MG63 (cell line): ENCODE measurements around the gene PLA2G12A. TPM values are rescaled to one million over a fixed set of nuclear protein-coding genes. Genes with fewer than 3 reads are reported as not detected.
"Not testable (repeated sequence)": the region's sequence is repeated elsewhere in the genome, so short reads cannot be mapped to it uniquely, and the experiment has no call there.

Source experiments
- DNase-seq: peaks from one replicate; pipeline ENCODE4 v3.0.0-alpha.2; 2020
- H3K27me3 ChIP-seq: fragments of 250-450 bp; sonication (Bioruptor Pico); 2 replicates; pipeline ENCODE4 v1.5.1; 2020; ENCODE audit warnings: mild to moderate bottlenecking, moderate library complexity
- H3K36me3 ChIP-seq: fragments of 250-450 bp; sonication (Bioruptor Pico); 2 replicates; pipeline ENCODE4 v1.5.1; 2020; ENCODE audit warnings: mild to moderate bottlenecking, moderate library complexity
- H3K4me3 ChIP-seq: fragments of 250-450 bp; sonication (Bioruptor Pico); 2 replicates; pipeline ENCODE4 v1.5.1; 2020; ENCODE audit warnings: mild to moderate bottlenecking, moderate library complexity
- H3K9me3 ChIP-seq: fragments of 250-450 bp; sonication (Bioruptor Pico); 2 replicates; pipeline ENCODE4 v1.5.1; 2020; ENCODE audit warnings: mild to moderate bottlenecking, moderate library complexity
- total RNA-seq: library from RNA; depleted of rRNA; stranded (reverse); fragments of >200 nt; shearing (Covaris generic); gene quantifications from 2 replicates; pipeline ENCODE4 v1.2.3, GENCODE V29; 2014; ENCODE audit warnings: low replicate concordance

PLA2G12A gene
- total RNA-seq, 1 experiment from 2014 or later, result 11.0 TPM

DNA sequence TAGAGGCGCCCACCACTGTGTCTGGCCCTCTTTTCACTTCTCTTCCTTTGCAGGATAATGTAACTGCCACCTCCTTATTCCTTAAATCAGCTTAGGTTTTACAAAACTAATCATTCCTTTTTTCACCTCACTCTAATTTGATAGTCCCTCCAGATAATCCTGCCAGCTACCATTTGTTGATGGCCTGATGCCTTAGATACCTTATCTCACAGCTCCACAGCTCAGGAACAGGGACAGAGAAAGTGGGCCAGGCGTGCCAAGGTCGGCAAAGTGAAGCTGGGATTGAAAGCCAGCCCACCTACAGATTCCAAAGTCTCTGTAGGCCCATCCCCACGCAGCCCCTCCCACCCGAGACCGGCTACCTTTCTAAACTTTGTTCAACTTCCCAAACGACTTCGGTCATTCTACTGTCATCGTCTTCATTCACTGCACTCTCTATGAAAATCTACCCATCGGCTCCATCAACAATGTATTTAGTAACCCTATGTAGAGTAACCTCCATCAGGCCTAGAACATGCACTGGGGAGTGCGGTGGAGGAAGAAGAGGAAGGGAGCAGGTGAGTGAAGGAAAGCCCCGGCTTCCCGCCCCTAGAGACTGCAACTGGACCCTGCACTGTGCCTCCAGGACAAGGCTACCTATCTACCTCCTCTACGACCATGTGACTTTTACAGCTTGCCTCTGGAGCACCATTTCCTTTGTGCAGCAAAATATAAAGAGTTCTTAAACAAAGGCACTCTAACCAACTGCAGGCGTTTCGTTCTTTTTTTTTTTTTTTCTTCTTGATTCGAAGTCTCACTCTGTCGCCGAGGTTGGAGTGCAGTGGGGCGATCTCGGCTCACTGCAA lies 28.1 kb downstream of the PLA2G12A start:
- no peak for DNase-seq
- H3K27me3 ChIP-seq, result no peaks in the 10 kb centered on the region
- no peaks in the 10 kb centered on the region for H3K36me3 ChIP-seq
- peak overlapping the region; percentile 67 for H3K4me3 ChIP-seq
- no peaks in the 10 kb centered on the region for H3K9me3 ChIP-seq

DNA sequence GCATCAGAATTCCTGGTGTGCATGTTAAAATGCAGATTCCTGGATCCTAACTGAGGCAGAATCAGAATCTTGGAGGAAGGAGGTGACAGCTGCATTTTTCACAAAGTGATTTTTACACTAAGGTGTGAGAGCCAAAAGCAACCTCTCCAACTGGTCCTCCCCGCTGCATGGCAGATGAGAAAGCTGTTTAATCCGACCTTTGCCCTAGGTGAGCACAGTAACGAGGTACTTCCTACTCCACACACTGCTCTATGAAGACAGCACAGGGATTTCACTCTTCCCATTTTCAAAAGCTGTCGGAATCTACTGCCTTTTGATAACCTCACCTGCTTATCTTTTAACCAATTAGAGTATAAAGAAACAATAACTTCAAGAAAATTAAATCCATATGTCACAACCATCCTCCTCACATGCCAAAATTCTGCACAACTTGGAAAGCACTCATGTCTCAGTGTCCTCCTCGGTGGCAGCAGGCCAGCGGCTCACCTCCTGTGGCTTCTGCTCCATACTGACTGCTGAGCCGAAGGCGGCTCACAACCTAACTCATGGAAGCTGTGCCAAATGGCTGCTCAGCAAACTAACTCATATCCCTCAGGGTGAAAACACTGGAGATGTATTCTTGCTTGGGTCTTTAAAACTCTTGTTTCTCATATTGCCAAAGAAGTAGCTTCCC lies 30.2 kb downstream of the PLA2G12A start:
- Histone ChIP-seq H3K27me3 (no peaks in the 10 kb centered on the region), H3K36me3 (no peaks in the 10 kb centered on the region), H3K9me3 (no peaks in the 10 kb centered on the region), H3K4me3 (no peak overlapping the region)
- peak; percentile 9 for DNase-seq

DNA sequence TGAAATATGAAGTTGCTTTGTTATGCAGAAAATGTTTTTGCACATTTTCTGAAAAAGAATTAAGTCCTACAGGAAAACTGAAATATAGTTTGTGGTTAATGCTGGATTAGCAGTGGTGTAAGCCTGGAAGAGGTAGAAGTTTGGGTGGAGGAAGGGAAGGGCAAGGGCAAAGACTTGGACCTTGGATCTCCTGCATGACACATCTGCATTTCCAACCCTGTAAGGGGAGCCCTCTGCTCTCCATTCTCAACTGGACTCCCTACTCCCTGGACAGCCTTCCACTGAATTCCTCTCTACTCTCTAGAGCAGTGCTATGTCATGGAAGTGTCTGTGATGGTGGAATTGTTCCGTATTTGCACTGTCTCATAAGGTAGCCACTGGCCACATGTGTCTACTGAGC lies 31.2 kb downstream of the PLA2G12A start:
- no peaks in the 10 kb centered on the region for H3K9me3 ChIP-seq
- H3K4me3 ChIP-seq, result no peak overlapping the region
- H3K27me3 ChIP-seq, result no peaks in the 10 kb centered on the region
- DNase-seq, result no peak
- no peaks in the 10 kb centered on the region for H3K36me3 ChIP-seq

DNA sequence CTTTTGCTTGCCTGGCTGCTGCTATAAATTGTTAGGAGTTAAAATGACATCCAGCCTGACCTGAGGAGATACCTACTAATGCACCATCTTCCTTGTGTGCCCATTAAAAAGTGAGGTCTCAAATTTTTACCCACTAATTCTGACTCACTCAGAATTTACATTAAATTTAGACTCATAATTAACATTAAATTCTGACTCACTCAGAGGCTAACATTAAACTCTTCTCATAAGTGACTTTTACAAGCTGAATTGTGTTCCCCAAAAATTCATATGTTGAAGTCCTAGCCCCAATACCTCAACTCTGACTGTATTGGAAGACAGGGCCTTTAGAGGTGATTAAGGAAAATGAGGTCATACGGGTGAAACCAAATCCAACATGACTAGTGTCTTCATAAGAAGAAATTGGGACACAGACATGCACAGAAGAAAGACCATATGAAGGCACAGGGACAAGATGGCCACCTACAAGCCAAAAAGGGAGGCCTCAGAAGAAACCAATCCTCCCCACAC lies 38.4 kb downstream of the PLA2G12A start:
- no peaks in the 10 kb centered on the region for H3K36me3 ChIP-seq
- H3K27me3 ChIP-seq, result no peaks in the 10 kb centered on the region
- no peaks in the 10 kb centered on the region for H3K9me3 ChIP-seq
- H3K4me3 ChIP-seq, result no peak overlapping the region
- no peak for DNase-seq

DNA sequence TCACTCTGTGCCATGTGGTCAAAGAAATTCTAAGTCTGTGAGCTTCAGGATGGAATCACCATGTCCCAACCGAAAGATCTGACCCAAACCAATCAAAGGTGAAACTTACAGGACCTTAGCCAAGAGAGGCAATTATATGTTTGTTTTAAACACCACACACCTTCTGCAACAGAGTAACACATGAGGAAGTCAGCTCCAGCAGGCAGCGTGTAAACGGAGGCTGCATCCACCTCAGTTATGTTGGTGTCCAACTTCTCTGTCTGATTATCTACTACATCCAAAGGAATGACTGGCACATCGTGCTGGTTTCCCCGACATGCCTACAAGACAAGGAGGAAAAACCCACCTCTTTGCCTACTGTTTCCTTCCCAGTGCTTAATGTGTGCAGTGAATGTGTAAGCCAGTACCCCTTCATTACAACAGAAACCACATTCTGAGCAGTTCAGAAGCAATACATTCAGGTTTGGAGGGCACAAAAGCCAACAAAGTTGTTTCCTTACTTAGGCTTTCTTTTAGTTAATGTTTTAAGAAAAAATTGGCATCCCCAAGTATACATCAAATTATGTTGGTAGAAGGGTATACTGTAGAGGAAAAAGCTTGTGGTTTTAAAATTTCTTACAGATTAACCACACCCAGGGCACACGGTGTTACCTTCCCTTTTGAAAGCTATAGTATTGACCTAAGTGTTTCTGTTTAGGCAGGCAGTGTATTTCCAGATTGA lies 39.0 kb downstream of the PLA2G12A start:
- DNase-seq, result no peak
- no peaks in the 10 kb centered on the region for H3K27me3 ChIP-seq
- H3K9me3 ChIP-seq, result no peaks in the 10 kb centered on the region
- H3K36me3 ChIP-seq, result no peaks in the 10 kb centered on the region
- no peak overlapping the region for H3K4me3 ChIP-seq

DNA sequence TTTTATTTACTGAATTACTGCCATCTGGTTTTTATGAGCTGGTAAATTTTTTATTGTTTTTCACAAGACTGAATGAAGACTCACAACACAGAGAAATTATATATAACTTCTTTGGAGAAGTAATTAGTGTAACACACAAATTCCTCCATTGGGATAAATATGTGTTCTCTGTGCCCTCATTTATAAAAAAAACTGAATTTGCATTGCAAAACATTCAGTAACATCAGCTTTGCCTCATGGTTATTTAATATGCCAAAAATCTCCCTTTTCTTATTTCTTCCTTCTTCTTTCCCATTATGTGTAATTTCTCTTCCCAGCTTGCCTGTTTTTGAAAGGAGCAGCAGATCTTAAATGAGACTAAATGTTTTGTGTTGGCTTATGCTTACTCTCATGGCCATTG lies 45.1 kb downstream of the PLA2G12A start:
- no peaks in the 10 kb centered on the region for H3K9me3 ChIP-seq
- no peak overlapping the region for H3K4me3 ChIP-seq
- no peak for DNase-seq
- H3K36me3 ChIP-seq, result no peaks in the 10 kb centered on the region
- no peaks in the 10 kb centered on the region for H3K27me3 ChIP-seq

DNA sequence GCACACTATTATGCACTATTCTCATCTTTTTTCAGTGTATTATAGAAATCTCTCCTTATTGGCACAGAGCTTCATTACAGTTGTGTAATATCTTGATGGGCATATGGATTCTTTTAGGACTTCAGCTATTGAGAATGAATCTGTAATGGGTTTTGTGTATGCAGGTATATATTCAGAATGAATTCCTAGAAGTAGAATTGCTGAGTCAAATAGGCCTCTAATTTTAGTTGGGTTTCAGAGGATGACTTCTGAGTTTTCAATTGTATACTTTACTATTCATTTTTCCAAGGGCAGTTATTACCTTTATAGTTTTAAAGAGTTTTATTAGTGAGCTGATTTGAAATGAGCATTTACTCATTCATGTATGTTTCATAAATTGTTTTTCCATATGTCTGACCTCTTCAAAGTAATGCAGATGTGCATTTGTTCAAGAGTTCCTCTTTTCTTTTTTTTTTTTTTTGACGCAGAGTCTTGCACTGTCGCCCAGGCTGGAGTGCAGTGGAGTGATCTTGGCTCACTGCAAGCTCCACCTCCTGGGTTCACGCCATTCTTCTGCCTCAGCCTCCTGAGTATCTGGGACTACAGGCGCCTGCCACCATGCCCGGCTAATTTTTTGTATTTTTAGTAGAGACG lies 46.1 kb downstream of the PLA2G12A start:
- H3K4me3 ChIP-seq, result no peak overlapping the region
- no peaks in the 10 kb centered on the region for H3K36me3 ChIP-seq
- no peak for DNase-seq
- no peaks in the 10 kb centered on the region for H3K27me3 ChIP-seq
- H3K9me3 ChIP-seq, result no peaks in the 10 kb centered on the region

DNA sequence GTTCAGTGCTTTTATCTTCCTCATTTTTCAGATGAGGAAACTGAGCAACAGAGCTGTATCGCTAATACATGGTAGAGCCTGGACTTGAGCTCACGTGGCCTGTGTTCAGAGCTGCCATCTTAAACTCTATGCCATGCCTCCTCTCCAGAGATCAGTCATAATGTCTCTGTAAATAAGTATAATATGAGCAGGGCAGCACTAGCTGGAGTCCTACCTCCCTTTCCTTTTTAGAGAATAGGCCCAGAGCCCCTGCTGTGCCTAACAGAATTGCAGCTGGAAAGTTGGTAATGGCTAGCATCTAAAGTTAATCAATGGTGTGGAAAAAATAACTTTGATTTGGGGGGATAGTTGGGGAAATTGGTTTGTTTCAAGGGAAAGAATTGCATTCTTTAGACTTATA lies 47.0 kb downstream of the PLA2G12A start:
- Histone ChIP-seq H3K9me3 (no peaks in the 10 kb centered on the region), H3K4me3 (no peak overlapping the region), H3K27me3 (no peaks in the 10 kb centered on the region), H3K36me3 (no peaks in the 10 kb centered on the region)
- no peak for DNase-seq

DNA sequence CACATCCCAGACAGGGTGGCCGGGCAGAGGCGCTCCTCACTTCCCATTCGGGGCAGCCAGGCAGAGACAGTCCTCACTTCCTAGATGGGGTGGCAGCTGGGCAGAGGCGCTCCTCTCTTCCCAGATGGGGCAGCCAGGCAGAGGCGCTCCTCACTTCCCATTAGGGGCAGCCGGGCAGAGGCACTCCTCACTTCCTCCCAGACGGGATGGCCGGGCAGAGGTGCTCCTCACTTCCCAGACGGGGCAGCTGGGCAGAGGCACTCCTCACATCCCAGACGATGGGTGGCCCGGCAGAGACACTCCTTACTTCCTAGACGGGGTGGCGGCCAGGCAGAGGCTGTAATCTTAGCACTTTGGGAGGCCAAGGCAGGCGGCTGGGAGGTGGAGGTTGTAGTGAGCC lies 50.9 kb downstream of the PLA2G12A start:
- not testable (repeated sequence) for H3K36me3 ChIP-seq, H3K27me3 ChIP-seq, H3K4me3 ChIP-seq, H3K9me3 ChIP-seq, DNase-seq

DNA sequence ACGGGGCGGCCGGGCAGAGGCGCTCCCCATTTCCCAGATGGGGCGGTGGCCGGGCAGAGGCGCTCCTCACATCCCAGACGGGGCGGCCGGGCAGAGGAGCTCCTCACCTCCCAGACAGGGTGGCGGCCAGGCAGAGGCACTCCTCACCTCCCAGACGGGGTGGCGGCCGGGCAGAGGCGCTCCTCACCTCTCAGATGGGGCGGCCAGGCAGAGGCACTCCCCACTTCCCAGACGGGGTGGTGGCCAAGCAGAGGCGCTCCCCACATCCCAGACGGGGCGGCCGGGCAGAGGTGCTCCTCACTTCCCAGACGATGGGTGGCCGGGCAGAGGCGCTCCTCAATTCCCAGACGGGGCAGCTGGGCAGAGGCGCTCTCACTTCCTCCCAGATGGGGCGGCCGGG lies 51.4 kb downstream of the PLA2G12A start:
- not testable (repeated sequence) for H3K4me3 ChIP-seq, DNase-seq, H3K36me3 ChIP-seq, H3K9me3 ChIP-seq, H3K27me3 ChIP-seq

DNA sequence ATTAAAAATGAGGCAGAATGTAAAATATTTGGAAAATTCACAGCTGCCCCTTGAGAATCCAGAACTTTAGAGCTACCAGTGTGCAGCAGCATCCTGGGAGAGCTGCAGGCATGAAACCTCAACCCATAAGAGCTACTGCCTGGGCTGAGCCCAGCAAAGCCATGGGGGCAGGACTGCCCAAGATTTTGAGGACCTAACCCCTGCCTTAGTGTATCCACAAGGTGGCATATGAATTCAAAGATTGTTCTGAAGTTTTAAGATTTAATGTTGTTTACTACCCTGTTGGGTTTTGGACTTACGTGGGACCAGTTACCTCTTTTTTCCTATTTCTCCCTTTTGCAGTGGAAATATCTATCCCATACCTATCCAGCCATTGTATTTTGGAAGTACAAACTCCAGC lies 53.0 kb downstream of the PLA2G12A start:
- H3K27me3 ChIP-seq, result no peaks in the 10 kb centered on the region
- no peaks in the 10 kb centered on the region for H3K36me3 ChIP-seq
- H3K9me3 ChIP-seq, result no peaks in the 10 kb centered on the region
- H3K4me3 ChIP-seq, result no peak overlapping the region
- no peak for DNase-seq

DNA sequence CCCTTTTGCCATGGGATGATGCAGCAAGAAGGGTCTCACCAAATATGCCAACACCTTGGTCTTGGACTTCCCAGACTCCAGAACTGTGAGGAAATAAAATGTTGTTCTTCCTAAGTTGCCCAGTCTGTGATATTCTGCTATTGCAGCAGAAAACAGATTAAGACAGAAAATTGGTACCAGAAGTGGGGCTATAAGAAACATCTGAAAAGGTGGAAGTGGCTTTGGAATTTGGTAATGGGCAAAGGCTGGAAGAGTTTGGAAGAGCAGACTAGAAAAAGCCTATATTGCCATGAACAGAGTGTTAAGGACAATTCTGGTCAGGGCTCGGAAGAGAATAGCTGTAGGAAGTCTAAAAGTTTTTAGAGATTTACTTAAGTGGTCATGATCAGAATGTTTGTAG lies 54.0 kb downstream of the PLA2G12A start:
- Histone ChIP-seq H3K9me3 (no peaks in the 10 kb centered on the region), H3K36me3 (no peaks in the 10 kb centered on the region), H3K27me3 (no peaks in the 10 kb centered on the region), H3K4me3 (no peak overlapping the region)
- no peak for DNase-seq

DNA sequence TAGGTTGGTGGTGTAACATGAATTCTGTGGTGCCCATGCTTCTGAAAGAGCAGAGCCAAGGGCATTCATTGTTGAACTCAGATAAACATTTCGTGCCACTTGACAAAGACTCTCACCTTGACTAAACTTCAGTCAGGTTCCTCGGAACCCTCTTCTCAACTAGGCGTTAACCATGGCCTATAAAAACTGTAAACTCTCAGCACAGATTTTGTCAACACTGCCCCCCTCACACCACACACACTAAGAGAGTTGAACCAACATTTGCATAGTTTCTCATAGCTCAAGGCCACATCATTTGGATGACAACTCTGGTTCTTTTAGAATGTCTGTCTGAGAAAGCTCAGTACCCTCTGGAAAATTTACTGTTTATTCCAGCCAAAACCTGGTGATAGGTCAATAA lies 54.7 kb downstream of the PLA2G12A start:
- no peaks in the 10 kb centered on the region for H3K36me3 ChIP-seq
- H3K4me3 ChIP-seq, result no peak overlapping the region
- no peaks in the 10 kb centered on the region for H3K9me3 ChIP-seq
- H3K27me3 ChIP-seq, result no peaks in the 10 kb centered on the region
- DNase-seq, result no peak

DNA sequence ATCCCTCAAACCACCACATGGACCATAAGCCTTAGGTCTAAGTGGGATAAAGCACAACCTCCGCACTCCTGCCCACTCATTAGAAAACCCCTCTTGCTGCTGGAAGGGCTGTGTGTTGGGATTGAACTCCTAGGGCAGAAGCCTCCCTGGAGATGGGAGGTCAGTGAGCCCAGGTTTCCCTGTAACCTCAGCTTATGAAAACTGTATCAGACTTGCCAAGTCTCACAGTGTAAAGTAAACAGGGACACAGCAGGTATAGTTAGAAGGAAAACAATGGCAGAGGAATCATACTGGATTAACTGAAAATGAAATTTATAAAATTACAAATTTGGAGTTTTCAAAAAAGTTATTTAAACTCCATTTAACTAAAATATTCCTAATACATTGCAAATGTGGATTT lies 56.6 kb downstream of the PLA2G12A start:
- Histone ChIP-seq H3K27me3 (no peaks in the 10 kb centered on the region), H3K36me3 (no peaks in the 10 kb centered on the region), H3K9me3 (no peaks in the 10 kb centered on the region), H3K4me3 (no peak overlapping the region)
- DNase-seq, result no peak

DNA sequence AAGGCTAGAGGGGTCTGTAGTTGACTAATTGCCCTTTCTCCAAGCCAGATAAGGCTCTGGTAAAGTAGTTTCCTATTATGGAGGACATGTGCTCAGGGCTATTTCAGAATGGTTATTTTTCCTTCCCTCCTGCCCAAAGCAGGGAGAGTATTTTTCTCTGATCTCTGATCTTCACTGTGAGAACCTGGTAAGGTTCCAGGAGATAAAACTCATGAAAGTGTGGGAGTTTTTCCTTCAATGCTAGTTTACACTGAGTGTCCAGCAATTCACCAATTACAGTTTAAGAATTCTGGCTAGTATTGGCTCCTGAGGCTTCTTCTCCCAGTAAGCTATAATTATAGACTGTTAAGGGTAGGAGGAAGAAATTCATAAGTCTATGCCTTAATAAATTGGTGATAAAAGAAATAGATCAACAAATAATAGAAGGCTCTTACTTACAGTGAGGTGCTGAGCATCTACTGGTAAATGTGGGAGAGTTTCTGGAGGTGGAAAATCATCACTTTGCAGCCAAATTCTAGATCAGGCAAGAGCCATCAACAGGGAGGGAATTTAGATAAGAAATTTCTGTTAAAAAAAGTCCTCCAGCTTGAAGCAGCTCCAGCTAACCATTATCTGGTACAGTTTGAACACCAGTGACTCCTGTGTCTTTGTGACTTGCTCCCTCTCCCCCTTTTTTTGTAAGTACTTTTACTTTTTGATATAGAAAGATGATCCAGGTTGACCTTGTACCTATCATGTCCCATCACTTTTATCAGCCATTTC lies 57.5 kb downstream of the PLA2G12A start:
- Histone ChIP-seq H3K4me3 (no peak overlapping the region), H3K27me3 (no peaks in the 10 kb centered on the region), H3K9me3 (no peaks in the 10 kb centered on the region), H3K36me3 (no peaks in the 10 kb centered on the region)
- DNase-seq, result no peak

DNA sequence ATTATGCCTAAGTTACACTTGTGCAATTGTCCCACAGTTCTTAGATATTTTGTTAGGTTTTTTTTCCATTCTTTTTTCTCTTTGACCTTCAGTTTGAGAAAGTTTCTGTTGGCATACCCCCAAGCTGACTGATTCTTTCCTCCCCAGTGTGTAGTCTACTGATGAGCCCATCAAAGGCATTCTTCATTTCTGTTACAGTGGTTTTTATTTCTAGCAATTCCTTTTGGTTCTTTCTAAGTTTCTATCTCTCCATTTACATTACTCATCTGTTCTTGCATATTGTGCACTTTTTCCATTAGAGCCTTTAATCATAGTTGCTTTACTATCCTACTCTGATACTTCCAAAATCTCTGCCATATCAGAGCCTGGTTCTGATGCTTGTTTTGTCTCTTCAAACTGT lies 58.5 kb downstream of the PLA2G12A start:
- no peak for DNase-seq
- Histone ChIP-seq H3K27me3 (no peaks in the 10 kb centered on the region), H3K4me3 (no peak overlapping the region), H3K36me3 (no peaks in the 10 kb centered on the region), H3K9me3 (no peaks in the 10 kb centered on the region)
